HG03064 (cell line): ENCODE data around the gene PAPPA.

Source experiments
- ATAC-seq: cut with Tn5 transposase; IDR thresholded peaks from one replicate; pipeline ENCODE4 v1.9.1; 2021; ENCODE audit warnings: low read depth; ENCODE audit not compliant: unreplicated experiment

PAPPA gene

DNA sequence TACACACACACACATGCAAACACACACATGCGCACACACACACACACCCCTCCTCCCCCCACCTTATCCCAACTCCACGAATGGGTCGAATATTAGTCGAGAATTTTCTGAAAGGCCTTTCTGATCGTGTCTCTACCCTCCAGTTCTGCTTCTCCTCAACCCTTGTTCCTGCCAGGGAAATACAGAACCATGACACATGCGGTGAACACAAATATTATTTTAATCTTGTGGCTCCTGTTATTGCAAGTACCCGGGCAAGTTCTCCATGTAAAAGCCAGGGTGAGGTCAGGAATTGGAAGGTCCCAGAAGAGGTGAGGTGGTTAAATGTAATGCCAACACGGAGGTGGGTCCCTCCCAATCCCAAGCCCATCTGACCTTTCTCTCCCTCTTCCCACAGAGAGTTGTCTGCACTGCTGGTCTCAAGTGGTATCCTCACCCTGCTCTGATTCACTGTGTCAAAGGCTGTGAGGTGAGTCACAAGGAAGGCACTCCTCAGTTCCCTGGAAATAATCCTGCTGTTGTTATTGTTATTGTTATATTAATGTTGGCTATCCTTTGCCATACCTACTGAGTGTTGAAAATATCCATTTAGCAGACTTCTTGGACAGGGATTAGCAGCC is 223.7 kb downstream of the PAPPA start:
- no peak for ATAC-seq

DNA sequence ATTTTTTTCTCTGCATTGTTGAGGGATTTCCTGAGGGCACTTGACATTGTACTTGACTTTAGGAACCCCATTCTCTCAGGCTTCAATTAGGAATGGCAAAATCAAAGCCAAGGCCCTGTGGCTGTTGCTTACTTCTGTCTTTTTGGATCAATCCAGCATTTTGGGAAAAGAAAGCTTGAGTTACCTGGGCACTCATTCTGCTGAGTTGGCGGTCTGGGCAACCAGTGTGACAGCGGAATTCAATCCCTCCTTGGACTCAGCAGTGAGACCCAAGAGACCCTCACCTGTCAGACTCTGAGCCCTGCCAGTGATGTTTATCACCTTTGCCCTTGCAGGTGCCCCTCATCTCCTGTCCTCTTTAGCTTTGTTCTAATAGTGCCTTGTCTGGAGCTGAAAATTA is 225.3 kb downstream of the PAPPA start:
- ATAC-seq, result no peak

DNA sequence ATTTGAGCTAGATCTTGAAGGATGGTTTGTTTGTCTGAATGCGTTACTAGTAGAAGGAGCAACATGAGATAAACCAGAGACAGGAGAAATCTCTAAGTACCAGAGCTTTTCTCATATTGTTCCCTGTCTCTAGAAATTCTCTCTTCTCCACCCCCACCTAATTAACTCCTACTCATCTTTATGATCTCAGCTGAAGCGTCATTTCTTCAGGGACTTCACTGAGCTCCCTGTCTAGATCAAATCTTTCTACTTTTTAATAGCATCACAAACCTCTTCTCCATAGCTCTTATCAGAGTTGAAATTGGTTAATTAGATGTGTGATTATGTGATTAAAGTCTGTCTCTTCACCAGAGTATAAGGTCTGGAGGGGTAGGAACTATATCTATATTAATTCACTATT is 226.2 kb downstream of the PAPPA start:
- no peak for ATAC-seq

DNA sequence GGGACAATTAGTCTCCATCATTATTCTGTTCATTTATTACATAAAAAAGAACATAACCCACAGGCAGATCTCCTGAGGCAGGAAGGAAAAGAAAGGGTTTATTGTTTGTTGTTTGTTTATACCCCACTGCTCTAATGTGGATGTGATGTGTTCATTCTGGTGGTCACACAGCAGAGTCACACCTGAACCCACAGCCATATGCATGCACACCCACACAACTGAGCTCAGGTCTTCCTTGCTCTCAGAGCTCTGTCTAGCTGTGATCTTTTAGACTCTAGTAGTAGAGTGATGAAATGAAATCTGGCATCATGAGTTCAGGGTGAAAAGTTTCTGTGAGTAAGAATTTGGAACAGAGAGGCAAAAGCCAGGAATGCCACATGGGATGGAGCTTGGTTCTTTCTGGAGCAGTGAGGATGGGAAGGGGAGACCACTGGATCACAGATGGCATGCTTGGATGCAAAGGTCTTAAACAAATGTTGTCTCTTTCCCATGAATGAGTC is 227.0 kb downstream of the PAPPA start:
- no peak for ATAC-seq

DNA sequence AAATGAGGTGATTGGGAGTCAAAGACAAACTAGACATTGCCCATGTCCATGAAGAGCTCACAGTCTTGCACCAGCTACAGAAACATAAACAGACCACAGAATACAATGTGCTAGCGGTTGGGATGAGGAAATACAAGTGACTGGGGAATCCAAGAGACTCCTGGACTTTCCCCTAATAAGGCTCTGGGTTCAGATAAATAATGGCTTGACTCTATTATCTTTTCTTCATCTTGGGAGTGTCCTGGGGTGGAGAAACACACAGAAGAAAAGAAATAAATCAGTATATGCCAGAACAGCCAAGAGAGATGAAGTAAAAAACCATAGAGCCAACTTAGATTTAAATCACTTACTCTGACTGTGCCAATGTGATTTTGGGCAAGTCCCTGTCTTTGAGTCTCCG is 227.8 kb downstream of the PAPPA start:
- no peak for ATAC-seq

DNA sequence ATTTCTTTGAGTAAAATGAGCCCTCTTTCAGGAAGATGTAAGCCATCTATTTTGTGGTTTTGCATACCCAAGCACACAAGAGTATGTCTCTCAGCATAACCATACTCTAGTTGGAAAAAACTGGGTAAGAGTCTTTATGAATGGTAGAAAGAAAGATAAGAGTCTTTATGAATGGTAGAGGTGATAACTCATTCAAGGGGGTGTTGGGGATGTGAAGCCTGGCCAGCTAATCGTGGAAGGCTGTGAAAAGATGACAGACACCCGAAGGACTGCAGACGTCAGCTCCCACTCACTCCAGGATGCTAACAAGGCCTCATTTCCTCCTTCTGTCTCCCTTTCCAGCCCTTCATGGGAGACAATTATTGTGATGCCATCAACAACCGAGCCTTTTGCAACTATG is 228.5 kb downstream of the PAPPA start:
- no peak for ATAC-seq

DNA sequence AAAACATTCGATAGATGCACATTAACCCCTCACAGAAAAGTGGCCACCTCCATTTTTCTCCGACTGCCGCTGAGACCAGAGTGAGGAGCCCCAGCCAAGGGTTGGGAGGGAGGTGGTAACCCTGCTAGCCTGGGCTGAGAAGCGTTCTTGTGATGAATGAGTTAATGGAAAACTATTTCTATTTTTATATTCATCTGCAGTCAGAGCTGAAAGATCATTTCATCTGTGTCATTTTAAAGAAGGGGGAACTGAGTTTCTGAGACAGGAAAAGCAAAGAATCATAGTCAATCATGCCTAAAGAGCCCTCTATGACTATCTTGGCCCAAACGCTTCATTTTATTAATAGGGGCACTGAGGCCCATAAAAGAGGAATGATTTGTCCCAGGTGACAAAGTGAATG is 229.5 kb downstream of the PAPPA start:
- ATAC-seq, result no peak

DNA sequence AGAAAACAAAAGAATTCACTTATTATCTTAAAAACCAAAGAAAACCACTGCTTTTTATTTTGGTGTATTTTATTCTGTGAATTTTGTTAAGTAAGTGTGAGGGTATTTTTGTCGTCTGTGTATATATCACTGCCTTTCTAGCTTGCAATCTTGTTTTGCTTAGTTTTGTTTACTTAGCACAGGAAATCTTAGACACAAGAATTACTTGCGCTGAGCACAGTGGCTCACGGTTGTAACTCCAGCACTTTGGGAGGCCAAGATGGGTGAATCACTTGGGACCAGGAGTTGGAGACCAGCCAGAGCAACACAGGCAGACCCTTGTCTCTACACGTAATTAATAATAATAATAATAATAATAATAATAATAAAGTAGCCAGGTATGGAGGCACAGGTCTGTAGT is 230.3 kb downstream of the PAPPA start:
- no peak for ATAC-seq

DNA sequence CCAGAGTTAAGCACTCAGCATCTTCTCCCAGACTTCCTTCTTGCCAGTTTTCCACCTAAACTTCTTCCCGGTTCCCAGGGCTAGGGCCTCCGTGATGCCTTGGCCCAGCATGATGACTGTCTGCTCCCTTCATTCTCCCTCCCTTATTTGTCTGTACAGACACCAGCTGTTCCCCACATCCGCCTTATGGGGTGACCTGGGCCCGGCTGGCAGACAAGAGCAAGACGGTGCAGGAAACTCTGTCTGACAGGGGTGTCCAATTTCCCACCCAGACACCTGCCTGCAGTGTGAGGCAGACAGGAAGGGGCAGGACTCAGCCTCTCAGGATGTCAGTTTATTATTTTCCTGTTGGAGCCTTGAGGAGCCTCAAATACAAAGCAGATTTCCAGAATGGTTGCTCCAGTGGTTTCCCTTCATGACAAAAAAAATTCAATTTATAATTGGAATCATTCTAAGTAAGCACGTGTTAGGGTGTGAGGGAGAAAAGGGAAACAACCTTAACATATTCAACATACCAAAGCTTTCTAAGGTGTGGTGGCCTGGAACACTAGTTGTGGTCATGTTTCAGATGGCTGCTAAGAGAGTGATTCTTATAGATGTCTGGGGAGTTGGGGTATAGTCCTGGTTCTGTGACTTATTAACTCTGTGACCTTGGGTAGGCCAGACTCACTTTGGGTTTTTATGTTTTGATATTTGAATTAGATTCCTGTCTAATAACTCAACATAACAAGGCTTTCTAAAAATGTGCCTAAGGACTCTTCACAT is 234.5 kb downstream of the PAPPA start:
- peak; percentile 65 for ATAC-seq

DNA sequence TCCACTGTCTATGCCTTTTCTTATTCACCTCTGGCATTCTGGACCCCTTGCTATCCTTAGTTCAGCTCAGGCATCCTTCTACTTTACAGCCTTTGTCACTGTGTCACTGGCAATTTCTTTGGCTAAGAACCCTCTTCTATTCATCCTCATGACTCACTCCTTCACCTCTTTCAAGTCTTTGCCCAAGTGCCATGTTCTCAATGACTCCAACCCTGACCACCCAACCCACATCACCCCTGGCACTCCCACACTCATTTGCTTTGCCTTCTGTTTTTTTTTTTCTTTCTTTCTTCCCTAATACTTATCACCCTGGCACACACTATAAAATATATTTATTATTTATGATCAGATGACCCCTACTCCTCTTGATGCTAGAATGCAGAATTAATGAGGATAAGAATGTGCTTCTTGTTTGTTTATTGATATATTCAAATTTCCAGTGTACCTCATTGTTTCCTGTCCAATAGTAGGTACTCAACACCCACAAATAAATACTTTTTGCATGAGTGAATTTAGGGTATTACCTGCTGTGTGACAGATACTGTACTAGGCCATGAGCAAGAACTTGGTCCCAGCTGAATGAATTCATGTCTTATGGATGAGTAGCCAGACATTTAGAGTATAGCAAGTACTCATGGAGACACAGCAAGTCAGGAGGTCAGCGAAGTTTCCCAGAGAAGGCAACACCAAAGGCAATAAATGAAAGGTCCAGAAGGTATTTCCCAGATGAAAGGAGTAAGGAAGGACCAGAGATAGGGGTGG is 236.1 kb downstream of the PAPPA start:
- ATAC-seq, result no peak

DNA sequence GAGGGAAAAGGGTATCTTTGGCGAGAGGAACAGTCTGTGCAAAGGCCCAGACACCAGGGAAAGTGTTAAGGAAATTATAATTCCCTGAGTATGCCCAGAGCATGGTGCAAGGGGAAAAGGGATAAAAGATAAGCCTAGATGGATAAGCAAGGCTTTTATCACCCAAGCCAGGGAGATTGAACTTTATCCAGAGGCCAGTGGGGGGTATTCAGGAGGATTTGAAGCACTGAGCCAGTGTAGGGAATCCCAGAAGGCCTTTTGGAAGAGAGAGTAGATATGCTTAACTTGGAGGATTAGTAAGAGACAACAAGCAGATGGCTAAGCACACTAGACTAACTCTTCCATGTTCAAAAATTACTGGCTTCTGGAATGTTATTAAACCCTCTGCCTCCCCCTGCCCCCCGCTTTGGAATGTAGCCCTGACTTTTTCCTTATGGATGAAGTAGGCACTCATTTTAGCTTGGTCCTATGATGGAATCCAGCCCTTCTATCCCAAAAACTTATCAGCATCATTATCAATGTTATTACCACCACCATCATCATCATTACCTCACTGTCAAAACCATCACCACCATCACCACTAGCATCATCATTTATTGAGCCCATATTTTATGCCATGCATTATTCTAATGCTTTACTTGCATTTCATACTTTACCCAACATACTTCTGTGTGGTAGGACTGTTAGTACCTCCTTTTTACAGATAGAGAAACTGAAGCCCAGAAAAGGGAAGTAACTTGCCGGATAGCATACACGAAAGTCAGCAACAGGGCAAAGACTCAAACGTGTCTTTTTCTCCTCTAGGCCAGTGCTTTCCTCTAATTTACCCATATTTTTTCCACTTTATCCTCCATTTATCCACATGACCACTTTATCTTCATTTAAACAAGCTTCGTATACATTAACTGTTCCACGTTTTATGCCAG is 237.0 kb downstream of the PAPPA start:
- peak; percentile 51 for ATAC-seq

DNA sequence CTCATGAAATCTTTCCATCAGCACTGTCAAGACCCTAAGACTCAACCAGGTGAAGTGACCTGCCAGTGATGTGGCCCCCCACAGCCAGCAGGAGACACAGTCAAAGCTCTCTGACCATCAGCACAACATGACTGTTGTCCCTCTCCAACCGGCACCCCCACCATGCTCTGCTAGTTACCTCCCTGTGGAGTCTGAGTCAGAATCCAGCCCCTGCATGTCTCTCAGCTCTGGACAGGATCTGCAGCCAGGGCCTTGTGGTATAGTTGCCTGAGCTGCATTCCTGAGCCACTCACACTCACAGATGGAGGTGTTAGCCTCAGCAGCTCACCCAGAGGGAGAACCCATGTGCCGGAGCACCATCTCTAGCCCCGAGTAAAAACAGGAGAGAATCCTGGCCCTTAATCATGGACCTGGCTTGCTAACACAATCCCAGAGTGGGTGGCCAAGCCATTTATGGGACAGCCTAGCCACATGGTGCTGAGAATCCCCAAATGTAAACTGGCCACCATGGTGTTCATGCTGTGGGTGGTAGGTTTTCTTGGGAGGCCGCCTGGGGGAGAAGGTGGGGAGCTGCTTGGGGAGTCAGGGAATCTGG is 237.8 kb downstream of the PAPPA start:
- no peak for ATAC-seq

DNA sequence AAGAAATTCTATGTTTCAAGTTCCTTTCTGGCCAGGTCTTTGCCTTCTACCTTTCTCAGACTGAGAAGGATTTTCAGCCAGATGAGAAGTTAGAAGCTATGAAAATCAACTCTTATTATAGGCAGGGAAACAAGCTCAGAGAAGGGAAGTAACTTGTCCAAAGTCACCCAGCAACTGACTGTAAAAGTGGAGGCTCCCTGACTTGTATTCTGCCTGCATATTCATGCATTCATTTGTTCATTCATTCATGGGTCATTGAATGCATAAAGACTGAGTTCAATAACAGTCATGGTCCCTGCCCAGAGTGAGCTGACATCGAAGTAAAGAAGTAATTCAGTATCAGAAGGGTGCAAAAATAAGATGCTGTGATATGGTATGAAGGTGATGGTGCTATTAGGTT is 239.6 kb downstream of the PAPPA start:
- no peak for ATAC-seq

DNA sequence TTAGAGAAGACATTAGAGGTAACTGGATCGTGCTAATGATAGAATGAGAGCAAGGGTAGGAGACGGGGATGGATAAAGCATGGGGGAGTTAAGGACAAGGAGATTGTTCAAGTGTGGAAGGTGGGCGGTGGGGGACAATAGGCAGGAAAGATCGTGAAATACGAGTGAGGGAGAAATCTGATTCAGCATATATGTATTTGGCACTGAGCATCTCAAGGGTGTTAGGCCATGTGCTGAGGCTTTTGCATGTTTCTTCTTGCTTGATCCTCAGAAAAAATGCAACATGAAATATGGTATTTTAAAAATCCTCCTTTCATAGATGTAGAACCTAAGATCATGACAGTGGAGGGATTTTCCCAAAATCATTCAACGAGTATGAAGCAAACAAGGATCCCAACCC is 240.5 kb downstream of the PAPPA start:
- no peak for ATAC-seq

DNA sequence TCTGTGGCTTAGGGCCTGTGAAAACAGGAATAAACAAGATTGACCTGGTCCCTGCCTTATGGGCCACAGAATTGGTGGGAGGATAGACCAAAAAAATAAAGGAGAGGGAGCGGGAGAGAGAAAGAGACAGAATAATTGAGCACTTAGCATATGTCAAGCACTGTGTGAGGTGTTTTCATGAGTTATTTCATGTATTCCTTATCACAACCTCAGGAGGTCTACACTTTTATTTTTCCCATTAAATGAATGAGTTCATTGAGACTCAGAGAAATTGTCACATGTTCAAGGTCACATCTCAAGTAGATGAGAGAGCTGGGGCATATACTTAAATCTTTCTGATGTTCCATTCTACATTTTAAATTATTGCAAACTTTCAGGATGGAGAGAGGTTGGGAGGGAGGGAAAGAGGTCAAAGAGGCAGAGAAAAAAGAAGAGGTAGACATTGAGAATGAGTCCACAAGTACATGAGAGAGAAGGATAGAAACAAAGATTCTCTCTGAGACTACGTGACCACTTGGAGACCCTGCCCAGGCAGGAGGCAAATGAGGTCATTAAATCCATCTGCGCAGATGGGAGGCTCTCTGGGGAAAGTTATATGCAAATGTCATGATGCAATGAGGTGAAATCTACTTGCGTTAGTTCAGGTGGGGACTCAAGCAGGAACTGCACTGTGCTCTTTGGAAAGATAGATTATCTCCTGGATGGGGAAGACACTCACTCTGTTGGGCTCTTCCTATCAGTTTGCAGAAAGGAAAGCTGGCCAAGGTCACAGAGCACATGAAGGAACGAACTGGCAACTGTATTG is 241.5 kb downstream of the PAPPA start:
- no peak for ATAC-seq

DNA sequence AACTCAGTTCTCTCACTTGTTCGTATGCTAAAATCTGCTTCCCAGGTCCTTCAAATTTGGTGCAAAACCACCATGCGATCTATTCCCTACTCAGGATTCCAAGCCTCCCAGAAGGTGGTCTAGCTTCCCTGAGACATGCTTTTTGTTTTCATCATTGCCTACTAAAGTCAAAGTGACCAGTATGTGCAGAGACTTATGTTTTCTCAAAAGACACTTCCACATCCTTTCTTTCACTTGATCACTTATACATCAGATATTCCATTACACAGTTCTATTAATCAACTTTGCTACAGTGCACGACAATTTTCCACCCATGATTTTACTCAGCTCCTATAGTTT is 242.1 kb downstream of the PAPPA start:
- no peak for ATAC-seq

DNA sequence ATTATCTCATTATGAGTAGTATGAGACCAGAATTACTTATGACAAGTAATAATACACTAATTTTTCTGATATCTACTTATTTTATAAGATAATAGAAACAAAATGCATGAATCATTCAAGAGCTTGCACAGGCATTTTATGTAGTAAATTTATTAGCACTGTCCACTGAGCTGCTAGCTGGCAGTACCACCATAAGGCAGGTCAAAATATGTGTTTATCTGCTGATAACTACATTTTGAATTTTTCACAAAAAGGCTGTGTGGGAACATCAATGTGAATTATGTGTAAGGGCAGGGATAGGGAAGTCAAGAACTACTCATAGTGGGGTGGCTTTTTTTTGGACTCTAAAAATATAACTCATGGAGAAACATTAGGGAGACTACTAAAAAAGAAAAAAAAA is 249.6 kb downstream of the PAPPA start:
- no peak for ATAC-seq

DNA sequence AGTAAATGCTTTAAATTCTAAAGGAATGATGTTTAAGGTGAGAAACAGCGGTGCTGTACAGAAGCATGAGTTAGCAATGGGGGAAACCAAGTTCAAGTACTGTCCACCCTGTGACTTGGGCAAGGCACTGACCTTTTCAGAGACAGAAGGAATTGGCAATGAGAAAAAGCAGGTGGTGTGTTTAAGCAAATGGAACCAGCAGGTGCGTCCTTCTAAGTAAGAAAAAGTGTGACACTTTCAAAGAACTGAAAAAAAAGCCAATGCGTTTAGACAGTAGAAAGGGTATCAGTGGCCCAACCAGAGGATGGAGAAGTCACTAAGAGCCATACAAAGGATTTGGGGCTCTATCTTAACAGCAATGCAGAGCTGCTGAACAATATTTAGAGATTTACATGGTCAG is 250.6 kb downstream of the PAPPA start:
- ATAC-seq, result no peak

DNA sequence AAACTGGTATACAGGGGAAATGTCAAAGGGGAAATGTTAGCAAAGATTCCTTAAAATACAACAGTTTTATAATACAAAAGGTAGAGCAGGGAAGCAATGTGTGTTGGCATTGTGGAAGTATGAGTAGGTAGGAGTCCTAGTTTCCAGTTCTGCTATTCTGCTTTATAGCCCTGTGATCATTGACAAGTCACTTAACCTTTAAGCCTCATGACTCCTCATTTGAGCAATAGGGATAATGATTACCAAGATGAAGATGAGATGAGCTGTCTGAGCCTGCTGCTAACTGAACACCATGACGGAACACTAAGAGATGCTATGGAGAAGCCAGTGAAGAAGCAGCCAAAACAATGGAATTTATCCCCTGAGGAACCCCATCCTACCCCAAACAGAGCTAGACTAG is 251.7 kb downstream of the PAPPA start:
- ATAC-seq, result no peak
